Adrenal gland (tissue), 12 donors: ENCODE data around the gene RPL28. TPM values are rescaled to one million over a fixed set of nuclear protein-coding genes. Genes with fewer than 3 reads are reported as not detected.

Experiments
- DNase-seq, 7 donors: peaks; one replicate each; pipeline ENCODE4 v3.0.0-alpha.2; 2019 to 2020
- H3K27ac ChIP-seq, 5 donors: fragments of 200-600 bp; sonication (generic) in 4 of 5; 1 replicate in 3 of 5; 2 replicates in 2 of 5; pipeline versions ENCODE4 v1.5.1 to v1.8.0; 2016 to 2020; ENCODE audit warnings: mild to moderate bottlenecking in 1 of 5
- H3K27me3 ChIP-seq: fragments of 200-600 bp; 2 replicates; pipeline ENCODE4 v1.8.0; 2021
- H3K36me3 ChIP-seq, 2 donors: fragments of 200-600 bp; replicated peaks in 1 of 2; 1 replicate in 1 of 2; 2 replicates in 1 of 2; pipeline versions ENCODE4 v1.5.1 to v1.8.0; 2018 to 2022
- H3K4me1 ChIP-seq, 2 donors: fragments of 200-600 bp; replicated peaks in 1 of 2; 1 replicate in 1 of 2; 2 replicates in 1 of 2; pipeline versions ENCODE4 v1.5.1 to v1.8.0; 2018 to 2021
- H3K4me3 ChIP-seq, 4 donors: fragments of 200-600 bp; sonication (generic) in 3 of 4; one replicate each; pipeline ENCODE4 v1.5.1; 2016 to 2018
- H3K9me3 ChIP-seq, 3 donors: fragments of 200-600 bp; sonication (generic) in 1 of 3; replicated peaks in 1 of 3; 1 replicate in 2 of 3; 2 replicates in 1 of 3; pipeline versions ENCODE4 v1.5.1 to v1.8.0; 2016 to 2021
- POLR2A ChIP-seq, 2 donors: fragments of 450-650 bp; IDR thresholded peaks; one replicate each; pipeline ENCODE4 v1.6.1; 2017; ENCODE audit warnings: antibody characterized with exemption in 2 of 2, mild to moderate bottlenecking in 2 of 2, moderate library complexity in 1 of 2
- WGBS, 4 donors: extraction: QIAGEN DNeasy Blood & Tissue Kit in 2 of 4; methylation state at CpG; one replicate each; pipeline versions ENCODE4 v1.1.5 to v1.1.7; 2013 to 2017; 5-methylcytosine and 5-hydroxymethylcytosine counted together
- intact Hi-C, 2 donors: fragments of 100-400 bp; cut with DNase I; formaldehyde crosslinking; loops; one replicate each; pipeline versions ENCODE4 v1.14.1 to v1.15.0; 2022 to 2023
- polyA plus RNA-seq, 3 donors: library from polyadenylated mRNA; stranded (reverse); fragments of 200-250 nt in 2 of 3; fragments of 350-450 nt in 1 of 3; fragmentation: Illumina TruSeq in 1 of 3; extraction: RNeasy Lipid Tissue Mini Kit (QIAGEN cat#74804) in 1 of 3; gene quantifications; one replicate each; pipeline ENCODE4 v1.2.3, GENCODE V29; 2013 to 2014
- total RNA-seq, 9 donors: library from RNA; depleted of rRNA in 4 of 9; stranded (reverse); fragments of >200 nt in 4 of 9; fragments of 120-200 nt in 1 of 9; fragmentation: NEBNext Ultra II Directional in 1 of 9; extraction: Animal tissue kit (Norgen Biotek cat#: 25700) in 1 of 9; gene quantifications; one replicate each; pipeline versions ENCODE4 v1.1.0 to v1.2.4, GENCODE V29; 2013 to 2023
- TF ChIP-seq, protein P1 (sequence below), 6 experiments: fragments of 450-650 bp in 4 of 6; fragments of 200-600 bp in 2 of 6; sonication (generic) in 1 of 6; IDR thresholded peaks; 1 replicate in 5 of 6; 2 replicates in 1 of 6; pipeline versions ENCODE4 v1.5.1 to v1.8.0; 2016 to 2021; ENCODE audit warnings: antibody characterized with exemption in 6 of 6, mild to moderate bottlenecking in 2 of 6, moderate library complexity in 1 of 6
- donor health status: healthy with polysubstance abuse.
- donor health status: Bipolar disorder and iron deficiency.
- donor health status: DM: yes; HTN: yes; CAD: no.
- donor health status: DM: no; HTN: no; CAD: no.
- donor health status: DM: no; HTN: no; CAD: no.
- donor health status: DM: yes; HTN: yes; CAD: no.

Gene RPL28
- total and polyA plus RNA-seq, 12 donors = 194 to 2,804 (median 1,045) TPM

DNA sequence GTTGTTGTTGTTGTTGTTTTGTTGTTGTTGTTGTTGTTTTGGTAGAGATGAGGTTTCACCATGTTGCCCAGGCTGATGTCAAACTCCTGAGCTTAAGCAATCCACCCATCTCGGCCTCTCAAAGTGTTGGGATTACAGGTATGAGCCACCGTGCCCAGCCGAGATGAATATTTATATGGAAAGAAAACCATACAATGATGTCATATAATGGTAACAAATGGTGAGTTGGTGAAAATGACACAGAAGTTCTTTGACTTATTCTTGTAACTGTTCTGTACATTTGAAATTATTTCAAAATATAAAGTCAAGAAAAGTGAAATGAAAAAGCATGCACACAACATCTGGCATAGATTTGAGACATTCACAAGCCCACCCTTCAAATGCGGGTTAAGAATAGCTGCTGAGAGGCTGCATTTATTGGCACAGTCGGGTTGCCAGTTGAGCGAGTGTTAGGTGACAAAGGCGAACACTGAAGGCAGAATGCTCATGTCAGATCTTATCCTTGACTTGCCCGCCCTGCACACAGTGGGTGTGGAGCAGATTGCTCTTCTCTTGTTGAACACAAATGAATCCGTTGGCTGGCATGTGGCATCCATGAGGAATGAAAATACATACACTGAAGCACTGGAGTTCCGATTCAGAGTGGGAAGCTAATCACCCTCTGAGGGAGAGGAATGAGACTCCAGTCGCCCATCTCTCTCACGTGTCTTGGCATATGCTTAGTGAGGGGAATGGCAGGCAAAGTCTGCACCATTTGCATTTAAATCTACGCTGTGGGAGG, 37.7 kb downstream of the RPL28 start:
- Histone ChIP-seq H3K36me3 (no peaks in the 10 kb centered on the region), H3K9me3 (no peaks in the 10 kb centered on the region), H3K4me1 (no peaks in the 10 kb centered on the region), H3K27me3 (no peaks in the 10 kb centered on the region), H3K4me3 (no peak overlapping the region), H3K27ac (no peak overlapping the region)
- intact Hi-C loops = no loop called here
- 68 to 74% (median 71%) methylated on average over 13 of the region's 13 CpGs for WGBS, 4 donors
- TF ChIP-seq POLR2A (IDR thresholded peaks at IDR 0.05) = no peak
- TF ChIP-seq, protein P1, sequence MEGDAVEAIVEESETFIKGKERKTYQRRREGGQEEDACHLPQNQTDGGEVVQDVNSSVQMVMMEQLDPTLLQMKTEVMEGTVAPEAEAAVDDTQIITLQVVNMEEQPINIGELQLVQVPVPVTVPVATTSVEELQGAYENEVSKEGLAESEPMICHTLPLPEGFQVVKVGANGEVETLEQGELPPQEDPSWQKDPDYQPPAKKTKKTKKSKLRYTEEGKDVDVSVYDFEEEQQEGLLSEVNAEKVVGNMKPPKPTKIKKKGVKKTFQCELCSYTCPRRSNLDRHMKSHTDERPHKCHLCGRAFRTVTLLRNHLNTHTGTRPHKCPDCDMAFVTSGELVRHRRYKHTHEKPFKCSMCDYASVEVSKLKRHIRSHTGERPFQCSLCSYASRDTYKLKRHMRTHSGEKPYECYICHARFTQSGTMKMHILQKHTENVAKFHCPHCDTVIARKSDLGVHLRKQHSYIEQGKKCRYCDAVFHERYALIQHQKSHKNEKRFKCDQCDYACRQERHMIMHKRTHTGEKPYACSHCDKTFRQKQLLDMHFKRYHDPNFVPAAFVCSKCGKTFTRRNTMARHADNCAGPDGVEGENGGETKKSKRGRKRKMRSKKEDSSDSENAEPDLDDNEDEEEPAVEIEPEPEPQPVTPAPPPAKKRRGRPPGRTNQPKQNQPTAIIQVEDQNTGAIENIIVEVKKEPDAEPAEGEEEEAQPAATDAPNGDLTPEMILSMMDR (IDR thresholded peaks at IDR 0.05) = no peak
- no peak for DNase-seq

DNA sequence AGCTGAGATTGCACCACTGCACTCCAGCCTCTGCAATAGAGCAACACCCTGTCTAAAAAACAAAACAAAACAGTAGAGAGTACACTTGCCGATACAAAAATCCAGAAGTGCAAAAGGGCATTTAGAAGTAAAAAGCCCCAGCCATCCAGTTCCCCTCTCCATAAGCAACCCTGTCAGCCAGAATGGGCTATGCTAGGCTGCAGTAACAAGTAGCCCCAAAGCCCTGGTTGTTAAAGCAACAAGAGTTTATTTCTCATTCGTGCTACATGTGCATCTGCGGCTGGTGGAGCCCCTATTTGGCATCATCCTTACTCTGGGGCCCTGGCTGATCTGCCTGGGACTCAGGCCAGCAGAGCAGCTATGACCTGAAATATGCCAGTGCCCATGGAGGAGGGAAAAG, 38.8 kb downstream of the RPL28 start:
- no peaks in the 10 kb centered on the region for H3K9me3 ChIP-seq
- H3K4me3 ChIP-seq = no peak overlapping the region
- H3K27ac ChIP-seq = no peak overlapping the region
- no peak for DNase-seq
- TF ChIP-seq POLR2A (IDR thresholded peaks at IDR 0.05) = no peak
- TF ChIP-seq, protein P1 (IDR thresholded peaks at IDR 0.05) = no peak
- 67 to 76% (median 72%) methylated on average over 2 to 3 of the region's 3 CpGs for WGBS, 4 donors
- no peaks in the 10 kb centered on the region for H3K36me3 ChIP-seq
- intact Hi-C loops = no loop called here
- H3K4me1 ChIP-seq = no peaks in the 10 kb centered on the region
- H3K27me3 ChIP-seq = no peaks in the 10 kb centered on the region

DNA sequence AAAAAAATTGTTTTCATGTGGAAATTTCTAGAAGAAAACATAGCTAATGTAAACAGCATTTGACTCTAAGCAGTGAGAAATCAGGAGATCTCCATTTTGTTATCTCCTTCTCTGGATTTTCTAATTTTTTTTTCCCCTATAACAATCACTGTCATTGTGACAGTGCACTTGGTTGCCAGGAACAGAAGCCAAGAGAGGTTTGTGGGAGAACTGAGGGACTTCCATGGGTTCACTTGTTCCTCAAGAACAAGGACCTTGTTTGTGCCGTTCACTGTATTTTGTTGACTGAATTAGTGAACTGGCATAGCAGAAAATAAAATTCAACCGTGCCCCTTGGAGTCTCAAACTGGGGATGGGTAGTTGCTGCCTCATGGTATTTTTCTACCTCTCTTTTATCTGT, 40.3 kb downstream of the RPL28 start:
- intact Hi-C loops = no loop called here
- no peaks in the 10 kb centered on the region for H3K9me3 ChIP-seq
- no peaks in the 10 kb centered on the region for H3K36me3 ChIP-seq
- H3K27ac ChIP-seq = no peak overlapping the region
- H3K4me1 ChIP-seq = no peaks in the 10 kb centered on the region
- TF ChIP-seq, protein P1 (IDR thresholded peaks at IDR 0.05) = no peak
- no peak for TF ChIP-seq POLR2A (IDR thresholded peaks at IDR 0.05)
- peaks cover 6% of the 10 kb centered on the region for H3K27me3 ChIP-seq
- DNase-seq = no peak
- WGBS, 4 donors = 62 to 75% (median 69%) methylated on average over 2 of the region's 2 CpGs
- H3K4me3 ChIP-seq = no peak overlapping the region

DNA sequence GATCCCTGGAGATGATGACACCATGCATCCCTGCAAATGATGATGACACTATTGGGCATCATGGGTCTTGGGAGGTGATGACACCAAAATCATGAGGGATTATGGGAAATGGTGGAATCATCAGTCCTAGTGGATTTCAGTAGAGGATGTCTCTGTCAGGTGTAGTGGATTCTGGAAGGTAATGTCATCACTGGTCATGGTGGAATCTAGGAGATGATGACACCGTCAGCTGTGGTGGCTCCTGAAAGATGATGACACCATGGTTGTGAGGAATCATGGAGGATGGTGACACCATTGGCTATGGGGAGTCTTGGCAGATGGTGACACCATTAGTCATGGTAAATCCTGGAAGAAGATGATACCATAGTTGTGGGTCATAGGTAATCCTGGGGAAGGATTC, 45.5 kb downstream of the RPL28 start:
- no peaks in the 10 kb centered on the region for H3K9me3 ChIP-seq
- H3K27ac ChIP-seq = no peak overlapping the region
- no peaks in the 10 kb centered on the region for H3K36me3 ChIP-seq
- no peak overlapping the region for H3K4me3 ChIP-seq
- intact Hi-C loops = no loop called here
- DNase-seq = no peak
- peaks cover 31% of the 10 kb centered on the region for H3K27me3 ChIP-seq
- TF ChIP-seq POLR2A (IDR thresholded peaks at IDR 0.05) = no peak
- TF ChIP-seq, protein P1 (IDR thresholded peaks at IDR 0.05) = no peak
- H3K4me1 ChIP-seq = no peaks in the 10 kb centered on the region
- 89 to 100% (median 95%) methylated on average over 1 of the region's 1 CpG for WGBS, 4 donors
